Type B pancreatic cell (in vitro differentiated cells): ENCODE data around the gene SCARF2. TPM values are rescaled to one million over a fixed set of nuclear protein-coding genes. Genes with fewer than 3 reads are reported as not detected.
"Not testable (repeated sequence)": the region's sequence is repeated elsewhere in the genome, so short reads cannot be mapped to it uniquely, and the experiment has no call there.

Source experiments
- DNase-seq: peaks from one replicate; pipeline ENCODE4 v3.0.0; 2021; ENCODE audit warnings: mixed read lengths; ENCODE audit not compliant: unreplicated experiment; ENCODE audit errors: extremely low spot score
- H3K27ac Mint-ChIP-seq: 2 replicates; pipeline ENCODE4 v1.8.0; 2021; ENCODE audit warnings: mild to moderate bottlenecking, mixed read lengths
- H3K27me3 Mint-ChIP-seq: 2 replicates; pipeline ENCODE4 v1.8.0; 2021; ENCODE audit warnings: mixed read lengths
- H3K36me3 Mint-ChIP-seq: 2 replicates; pipeline ENCODE4 v1.8.0; 2021; ENCODE audit warnings: mixed read lengths
- H3K4me1 Mint-ChIP-seq: one replicate; pipeline ENCODE4 v1.8.0; 2021; ENCODE audit warnings: mixed read lengths; ENCODE audit not compliant: unreplicated experiment
- H3K4me3 Mint-ChIP-seq: 2 replicates; pipeline ENCODE4 v1.8.0; 2021; ENCODE audit warnings: mild to moderate bottlenecking, mixed read lengths
- H3K9me3 Mint-ChIP-seq: 2 replicates; pipeline ENCODE4 v1.8.0; 2021; ENCODE audit warnings: mixed read lengths
- total RNA-seq: library from RNA; stranded (reverse); gene quantifications from 2 replicates; pipeline ENCODE4 v1.2.1, GENCODE V29; 2021; ENCODE audit warnings: low replicate concordance
- TF ChIP-seq, protein P1 (sequence below): fragments of 200-600 bp; sonication (generic); conservative IDR thresholded peaks from 2 replicates; pipeline ENCODE4 v1.5.0; 2021; ENCODE audit warnings: antibody characterized with exemption, mild to moderate bottlenecking

Gene SCARF2
- total RNA-seq, 1 donor from 2014 or later = 21.7 TPM

DNA sequence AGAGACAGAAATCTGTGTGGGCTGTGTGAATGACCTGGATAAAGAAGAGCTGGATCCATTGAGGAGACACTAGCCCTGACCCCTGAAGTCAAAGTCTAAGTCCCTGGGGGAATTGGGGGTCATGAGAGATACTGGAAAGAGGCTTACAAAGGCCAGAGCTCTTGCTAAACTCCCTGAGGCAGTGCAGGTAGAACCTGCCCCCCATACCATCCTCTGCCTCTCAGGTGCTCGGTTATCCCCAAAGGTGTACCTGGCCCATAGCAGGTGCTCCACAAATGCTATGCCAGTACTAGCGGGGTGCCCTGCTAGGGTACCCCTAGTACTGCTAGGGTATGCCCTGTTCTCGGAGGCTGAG is 19.1 kb upstream of the SCARF2 start:
- H3K4me3 Mint-ChIP-seq = no peak overlapping the region
- no peaks in the 10 kb centered on the region for H3K27me3 Mint-ChIP-seq
- peaks cover 19% of the 10 kb centered on the region for H3K4me1 Mint-ChIP-seq
- H3K9me3 Mint-ChIP-seq = no peaks in the 10 kb centered on the region
- H3K27ac Mint-ChIP-seq = peak overlapping the region; percentile 85
- no peak for DNase-seq
- TF ChIP-seq, protein P1, sequence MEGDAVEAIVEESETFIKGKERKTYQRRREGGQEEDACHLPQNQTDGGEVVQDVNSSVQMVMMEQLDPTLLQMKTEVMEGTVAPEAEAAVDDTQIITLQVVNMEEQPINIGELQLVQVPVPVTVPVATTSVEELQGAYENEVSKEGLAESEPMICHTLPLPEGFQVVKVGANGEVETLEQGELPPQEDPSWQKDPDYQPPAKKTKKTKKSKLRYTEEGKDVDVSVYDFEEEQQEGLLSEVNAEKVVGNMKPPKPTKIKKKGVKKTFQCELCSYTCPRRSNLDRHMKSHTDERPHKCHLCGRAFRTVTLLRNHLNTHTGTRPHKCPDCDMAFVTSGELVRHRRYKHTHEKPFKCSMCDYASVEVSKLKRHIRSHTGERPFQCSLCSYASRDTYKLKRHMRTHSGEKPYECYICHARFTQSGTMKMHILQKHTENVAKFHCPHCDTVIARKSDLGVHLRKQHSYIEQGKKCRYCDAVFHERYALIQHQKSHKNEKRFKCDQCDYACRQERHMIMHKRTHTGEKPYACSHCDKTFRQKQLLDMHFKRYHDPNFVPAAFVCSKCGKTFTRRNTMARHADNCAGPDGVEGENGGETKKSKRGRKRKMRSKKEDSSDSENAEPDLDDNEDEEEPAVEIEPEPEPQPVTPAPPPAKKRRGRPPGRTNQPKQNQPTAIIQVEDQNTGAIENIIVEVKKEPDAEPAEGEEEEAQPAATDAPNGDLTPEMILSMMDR = no peak
- peaks cover 23% of the 10 kb centered on the region for H3K36me3 Mint-ChIP-seq

DNA sequence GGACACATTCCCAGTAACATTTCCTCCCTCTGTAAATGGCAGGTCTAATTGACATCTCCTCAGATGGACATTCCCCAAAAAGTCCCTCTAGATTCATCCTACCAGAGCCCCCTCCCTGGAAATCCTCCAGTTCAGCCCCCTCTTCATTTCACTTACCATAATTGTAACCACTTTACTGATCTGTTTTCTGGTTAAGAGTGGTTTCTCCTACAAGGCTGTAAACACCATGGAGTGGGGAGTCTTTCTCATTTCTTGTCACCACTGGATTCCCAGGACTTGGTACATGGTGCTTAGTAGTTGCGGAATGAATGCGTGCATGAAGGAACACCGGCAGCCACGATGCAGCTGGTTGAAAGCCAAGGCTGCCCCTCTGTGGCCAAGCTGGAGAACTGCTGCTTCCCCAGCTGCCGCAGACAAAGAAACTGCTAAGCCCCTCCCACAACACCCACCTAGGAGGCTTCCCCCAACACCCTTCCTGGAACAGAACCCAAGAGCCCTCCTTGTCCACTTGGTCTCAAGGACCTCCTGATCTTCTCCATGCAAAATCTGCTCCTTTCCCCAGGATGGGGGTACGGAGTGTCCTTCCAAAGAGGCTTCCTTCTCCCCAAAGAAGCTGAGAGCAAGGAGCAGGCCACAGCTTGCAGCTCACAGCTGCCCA is 18.6 kb upstream of the SCARF2 start:
- peaks cover 23% of the 10 kb centered on the region for H3K36me3 Mint-ChIP-seq
- no peak overlapping the region for H3K4me3 Mint-ChIP-seq
- H3K27ac Mint-ChIP-seq = peak overlapping the region; percentile 85
- TF ChIP-seq, protein P1 = peak; percentile 94
- DNase-seq = peak; percentile 87
- H3K27me3 Mint-ChIP-seq = no peaks in the 10 kb centered on the region
- no peaks in the 10 kb centered on the region for H3K9me3 Mint-ChIP-seq
- peaks cover 19% of the 10 kb centered on the region for H3K4me1 Mint-ChIP-seq

DNA sequence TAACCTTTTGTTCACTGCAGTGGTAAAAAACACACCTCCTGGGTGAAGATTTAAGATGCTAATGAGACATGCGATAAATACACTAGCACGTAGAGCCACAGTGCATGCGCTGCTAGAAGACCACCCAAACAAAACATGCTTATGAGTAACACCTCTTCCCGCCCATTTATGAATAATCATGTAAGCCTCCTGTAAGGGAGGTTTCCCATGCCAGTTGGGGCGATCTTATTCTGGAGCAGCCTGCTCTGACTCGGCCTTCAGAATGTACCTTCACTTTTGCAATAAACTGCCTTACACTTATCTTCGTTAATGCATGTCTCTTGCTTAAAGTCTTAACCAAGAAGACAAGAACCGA is 18.1 kb upstream of the SCARF2 start:
- peaks cover 19% of the 10 kb centered on the region for H3K4me1 Mint-ChIP-seq

DNA sequence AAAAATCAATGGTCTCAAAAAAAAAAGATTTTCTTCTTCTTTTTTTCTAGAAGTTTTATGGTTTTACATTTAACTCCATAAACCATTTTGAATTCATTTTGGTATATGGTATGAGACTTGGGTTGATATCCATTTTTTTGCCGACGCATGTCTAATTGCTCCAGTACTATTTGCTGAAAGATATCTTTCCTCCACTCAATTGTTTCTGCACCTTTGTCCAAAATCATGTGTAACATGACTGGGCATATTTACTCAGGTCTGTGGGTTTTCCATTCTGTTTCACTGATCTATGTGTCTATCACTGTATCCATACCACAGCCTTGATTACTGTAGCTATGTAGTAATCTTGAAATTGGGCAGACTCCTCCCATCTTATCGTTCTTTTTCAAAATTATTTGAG is 15.6 kb upstream of the SCARF2 start:
- Mint-ChIP-seq H3K4me1 (peaks cover 12% of the 10 kb centered on the region), H3K36me3 (peaks cover 21% of the 10 kb centered on the region)

More for the DNA sequence above, 18.1 kb upstream of the SCARF2 start:
- Mint-ChIP-seq H3K27me3 (no peaks in the 10 kb centered on the region), H3K4me3 (no peak overlapping the region), H3K9me3 (no peaks in the 10 kb centered on the region), H3K36me3 (peaks cover 19% of the 10 kb centered on the region), H3K27ac (no peak overlapping the region)
- DNase-seq = no peak
- TF ChIP-seq, protein P1 = no peak

DNA sequence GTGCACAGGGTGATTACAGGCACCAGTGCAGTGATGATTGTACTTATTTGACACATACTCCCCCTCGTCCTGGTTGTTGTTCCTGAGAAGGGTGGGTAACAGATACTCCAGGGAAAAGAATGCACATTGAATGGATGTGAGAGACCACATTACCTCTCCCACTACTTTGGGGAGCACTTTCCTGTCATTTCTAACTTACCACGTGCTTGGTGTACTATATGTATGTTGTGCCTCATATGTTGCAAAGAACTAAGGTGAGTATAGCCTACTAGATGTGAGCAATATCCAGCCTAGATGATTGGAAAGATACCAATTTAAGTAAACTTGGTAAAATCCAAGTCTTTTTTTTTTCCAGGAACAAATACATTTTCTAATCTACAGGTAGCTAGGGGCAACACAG is 14.3 kb upstream of the SCARF2 start:
- TF ChIP-seq, protein P1 = no peak
- H3K27me3 Mint-ChIP-seq = no peaks in the 10 kb centered on the region
- H3K4me3 Mint-ChIP-seq = no peak overlapping the region
- H3K4me1 Mint-ChIP-seq = peaks cover 12% of the 10 kb centered on the region
- H3K27ac Mint-ChIP-seq = no peak overlapping the region
- H3K9me3 Mint-ChIP-seq = no peaks in the 10 kb centered on the region
- peaks cover 21% of the 10 kb centered on the region for H3K36me3 Mint-ChIP-seq
- DNase-seq = no peak

More for the DNA sequence above, 15.6 kb upstream of the SCARF2 start:
- Mint-ChIP-seq H3K27ac (no peak overlapping the region), H3K4me3 (no peak overlapping the region), H3K27me3 (no peaks in the 10 kb centered on the region), H3K9me3 (no peaks in the 10 kb centered on the region)
- no peak for DNase-seq
- TF ChIP-seq, protein P1 = no peak

DNA sequence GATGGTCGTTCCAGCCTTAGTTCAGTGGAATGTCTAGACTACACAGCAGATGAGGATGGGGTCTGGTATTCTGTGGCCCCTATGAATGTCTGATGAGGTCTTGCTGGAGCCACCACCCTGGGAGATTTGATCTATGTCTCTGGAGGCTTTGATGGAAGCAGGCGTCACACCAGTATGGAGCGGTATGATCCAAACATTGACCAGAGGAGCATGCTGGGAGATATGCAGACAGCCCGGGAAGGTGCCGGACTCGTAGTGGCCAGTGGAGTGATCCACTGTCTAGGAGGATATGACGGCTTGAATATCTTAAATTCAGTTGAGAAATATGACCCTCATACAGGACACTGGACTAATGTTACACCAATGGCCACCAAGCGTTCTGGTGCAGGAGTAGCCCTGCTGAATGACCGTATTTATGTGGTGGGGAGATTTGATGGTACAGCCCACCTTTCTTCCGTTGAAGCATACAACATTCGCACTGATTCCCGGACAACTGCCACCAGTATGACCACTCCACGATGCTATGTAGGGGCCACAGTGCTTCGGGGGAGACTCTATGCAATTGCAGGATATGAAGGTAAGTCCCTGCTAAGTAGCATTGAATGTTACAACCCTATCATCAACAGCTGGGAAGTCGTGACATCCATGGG is 13.6 kb upstream of the SCARF2 start:
- H3K4me1 Mint-ChIP-seq, DNase-seq, H3K27me3 Mint-ChIP-seq, H3K9me3 Mint-ChIP-seq, H3K4me3 Mint-ChIP-seq, H3K27ac Mint-ChIP-seq: not testable (repeated sequence)
- H3K36me3 Mint-ChIP-seq = peaks cover 20% of the 10 kb centered on the region
